A549 (cell line): Measurements from ENCODE around the gene SNTB2. TPM values are rescaled to one million over a fixed set of nuclear protein-coding genes. Genes with fewer than 3 reads are reported as not detected.
"Not testable (repeated sequence)": the region's sequence is repeated elsewhere in the genome, so short reads cannot be mapped to it uniquely, and the experiment has no call there.

Experiments
- ATAC-seq, 2 experiments: fragments of 200-7000 bp in 1 of 2; fragments of >200 bp in 1 of 2; cut with Nextera tagmentation in 1 of 2; cut with Tn5 transposase in 1 of 2; 3 replicates each; pipeline versions ENCODE4 v1.8.0 to v1.9.1; 2018 to 2020; ENCODE audit warnings: mild to moderate bottlenecking in 1 of 2, moderate library complexity in 1 of 2
- CTCF ChIA-PET: fragments of 300-600 bp; sonication (Branson Sonifier 250); formaldehyde crosslinking; extraction: SDS; loops from one replicate; lab custom pipeline; 2021; ENCODE audit warnings: antibody characterized with exemption, inconsistent platforms; lab: Yijun Ruan, JAX
- POLR2A ChIA-PET: fragments of 350-600 bp; formaldehyde crosslinking; extraction: SDS; loops from one replicate; lab custom pipeline; 2021; ENCODE audit warnings: antibody characterized with exemption, inconsistent platforms; lab: Yijun Ruan, JAX
- DNase-seq, 2 experiments: peaks; one replicate each; pipeline versions ENCODE4 v3.0.0 to v3.0.0-alpha.2; 2011 to 2016; ENCODE audit warnings: low read depth in 1 of 2, low spot score in 1 of 2
- FAIRE-seq: peaks from 2 replicates; lab custom pipeline; 2011; peaks lifted over from hg19 to GRCh38; lab: Jason Lieb, UNC
- H3K27ac ChIP-seq, 2 experiments: fragments of >200 bp; sonication (Bioruptor Twin); formaldehyde crosslinking; 3 replicates each; pipeline ENCODE4 v1.5.1; 2016 to 2017
- H3K4me1 ChIP-seq: fragments of >200 bp; sonication (Bioruptor Twin); formaldehyde crosslinking; 3 replicates; pipeline ENCODE4 v1.6.1; 2016
- H3K4me2 ChIP-seq: fragments of >200 bp; sonication (Bioruptor Twin); formaldehyde crosslinking; 3 replicates; pipeline ENCODE4 v1.6.1; 2016
- H3K4me3 ChIP-seq: fragments of >200 bp; sonication (Bioruptor Twin); formaldehyde crosslinking; 3 replicates; pipeline ENCODE4 v1.5.1; 2016
- H3K9me3 ChIP-seq: fragments of >200 bp; sonication (Bioruptor Twin); formaldehyde crosslinking; 3 replicates; pipeline ENCODE4 v1.6.1; 2016
- BCL3 ChIP-seq: fragments of >200 bp; sonication (Bioruptor Twin); formaldehyde crosslinking; IDR thresholded peaks from 3 replicates; pipeline ENCODE4 v1.6.1; 2016
- BHLHE40 ChIP-seq: IDR thresholded peaks from 2 replicates; pipeline ENCODE4 v1.6.1; 2012; ENCODE audit warnings: low read depth, low read length, inconsistent platforms
- CBX8 ChIP-seq: fragments of 200-600 bp; sonication (generic); IDR thresholded peaks from 2 replicates; pipeline ENCODE4 v1.6.1; 2016
- CHD2 ChIP-seq: fragments of 150-350 bp; IDR thresholded peaks from 2 replicates; pipeline ENCODE4 v1.6.1; 2014; ENCODE audit warnings: low read length; ENCODE audit not compliant: partially characterized antibody
- EHF ChIP-seq: fragments of 250-450 bp; sonication (Bioruptor Pico); IDR thresholded peaks from 2 replicates; pipeline ENCODE4 v1.5.0; 2020; ENCODE audit warnings: mild to moderate bottlenecking
- EHMT2 ChIP-seq: fragments of 200-600 bp; sonication (generic); IDR thresholded peaks from 2 replicates; pipeline ENCODE4 v1.6.1; 2016; ENCODE audit warnings: antibody characterized with exemption, low read depth, mild to moderate bottlenecking, moderate library complexity
- FOSL2 ChIP-seq, 2 experiments: fragments of 450-650 bp in 1 of 2; fragments of >200 bp in 1 of 2; sonication (Bioruptor Twin) in 1 of 2; formaldehyde crosslinking; IDR thresholded peaks; 2 replicates each; pipeline versions ENCODE4 v1.5.0 to v1.6.1; 2016 to 2020; ENCODE audit warnings: mild to moderate bottlenecking in 1 of 2, moderate library complexity in 1 of 2
- GATA3 ChIP-seq: IDR thresholded peaks from 2 replicates; pipeline ENCODE4 v1.6.1; 2012; ENCODE audit warnings: borderline replicate concordance
- HEYL ChIP-seq: fragments of 250-450 bp; sonication (Bioruptor Pico); IDR thresholded peaks from 2 replicates; pipeline ENCODE4 v1.8.0; 2021; ENCODE audit warnings: mild to moderate bottlenecking, moderate library complexity
- HOXB5 ChIP-seq: fragments of 250-450 bp; sonication (Bioruptor Pico); IDR thresholded peaks from 2 replicates; pipeline ENCODE4 v1.5.0; 2020; ENCODE audit warnings: mild to moderate bottlenecking, moderate library complexity
- JUN ChIP-seq, 2 experiments: fragments of >200 bp; sonication (Bioruptor Twin); formaldehyde crosslinking; IDR thresholded peaks; 2 replicates in 1 of 2; 3 replicates in 1 of 2; pipeline ENCODE4 v1.6.1; 2016 to 2017
- JUNB ChIP-seq: fragments of >200 bp; sonication (Bioruptor Twin); formaldehyde crosslinking; IDR thresholded peaks from 2 replicates; pipeline ENCODE4 v1.6.1; 2016
- KDM1A ChIP-seq: fragments of 200-600 bp; sonication (generic); IDR thresholded peaks from 2 replicates; pipeline ENCODE4 v1.6.1; 2016; ENCODE audit warnings: low read depth, mild to moderate bottlenecking
- MAFK ChIP-seq: fragments of 450-650 bp; IDR thresholded peaks from 2 replicates; pipeline ENCODE4 v1.6.1; 2014; ENCODE audit not compliant: partially characterized antibody
- MAZ ChIP-seq: fragments of 150-350 bp; IDR thresholded peaks from 2 replicates; pipeline ENCODE4 v1.6.1; 2014; ENCODE audit warnings: antibody characterized with exemption, low read depth, low read length, borderline replicate concordance
- MYC ChIP-seq: IDR thresholded peaks from 2 replicates; pipeline ENCODE4 v1.6.1; 2012; ENCODE audit warnings: mild to moderate bottlenecking, inconsistent platforms, low read length, improper control_type of control experiment, borderline replicate concordance
- NPAS2 ChIP-seq: fragments of 250-450 bp; sonication (Bioruptor Pico); IDR thresholded peaks from 2 replicates; pipeline ENCODE4 v1.8.0; 2022; ENCODE audit warnings: mild to moderate bottlenecking, moderate library complexity, borderline replicate concordance
- RNF2 ChIP-seq: fragments of 200-600 bp; sonication (generic); IDR thresholded peaks from 2 replicates; pipeline ENCODE4 v1.6.1; 2016; ENCODE audit warnings: low read depth, mild to moderate bottlenecking, antibody characterized with exemption, moderate library complexity, borderline replicate concordance
- SMC3 ChIP-seq: fragments of >200 bp; sonication (Bioruptor Twin); formaldehyde crosslinking; IDR thresholded peaks from 3 replicates; pipeline ENCODE4 v1.6.1; 2018; ENCODE audit warnings: inconsistent platforms
- SREBF2 ChIP-seq: fragments of 450-650 bp; IDR thresholded peaks from 2 replicates; pipeline ENCODE4 v1.6.1; 2014; ENCODE audit warnings: mild to moderate bottlenecking, moderate library complexity
- ZC3H11A ChIP-seq: fragments of 450-650 bp; IDR thresholded peaks from 2 replicates; pipeline ENCODE4 v1.6.1; 2014; ENCODE audit warnings: antibody characterized with exemption, mild to moderate bottlenecking
- WGBS: methylation state at CpG from one replicate; pipeline ENCODE4 v1.1.6; 2017; ENCODE audit errors: missing lambda C conversion rate; 5-methylcytosine and 5-hydroxymethylcytosine counted together
- polyA plus RNA-seq, 4 experiments: library from polyadenylated mRNA; depleted of rRNA in 3 of 4; stranded (reverse); fragments of >200 nt; fragmentation: RNase III in 1 of 4; extraction: RNeasy Plus Mini Kit Qiagen cat#74134 plus additional on column Dnase treatment in 1 of 4; gene quantifications; 2 replicates in 3 of 4; 3 replicates in 1 of 4; pipeline ENCODE4 v1.2.3, GENCODE V29; 2011 to 2017
- TF ChIP-seq, protein P1 (sequence below): fragments of 150-350 bp; IDR thresholded peaks from 2 replicates; pipeline ENCODE4 v1.6.1; 2014; ENCODE audit warnings: low read depth, mild to moderate bottlenecking, low read length
- TF ChIP-seq, protein P2 (sequence below): fragments of 450-650 bp; IDR thresholded peaks from 2 replicates; pipeline ENCODE4 v1.6.1; 2014; ENCODE audit warnings: antibody characterized with exemption
- TF ChIP-seq, protein P3 (sequence below): fragments of 250-450 bp; sonication (Bioruptor Pico); IDR thresholded peaks from 2 replicates; pipeline ENCODE4 v1.5.0; 2021; ENCODE audit warnings: mild to moderate bottlenecking, moderate library complexity, borderline replicate concordance
- TF ChIP-seq, protein P4 (sequence below): fragments of >200 bp; sonication (Bioruptor Twin); formaldehyde crosslinking; IDR thresholded peaks from 2 replicates; pipeline ENCODE4 v1.6.1; 2016

The SNTB2 gene
- polyA plus RNA-seq, 2 of the 4 experiments (the other 2 are of a cell fraction), result 7.8 to 20.8 TPM

GRCh38 chr16:69244336-69244735 lies 57.4 kb downstream of the SNTB2 start:
- 66% methylated on average over 1 of the region's 1 CpG for WGBS
- CTCF ChIA-PET, result interaction anchor here (0.7 to 2.3 kb wide), 5 partner anchors 14 to 94 kb away, joined by 3 to 9 read pairs (median 3); no protein-coding TSS in a partner anchor
- Histone ChIP-seq H3K4me2 (no peak overlapping the region), H3K4me1 (no peaks in the 10 kb centered on the region), H3K27ac (no peak overlapping the region), H3K4me3 (no peak overlapping the region), H3K9me3 (no peaks in the 10 kb centered on the region)
- TF ChIP-seq CBX8 (no peak), HEYL (CRISPR knock-in tag) (no peak), CHD2 (no peak), EHF (CRISPR knock-in tag) (no peak), GATA3 (no peak), BHLHE40 (no peak), NPAS2 (no peak), SREBF2 (no peak)
- TF ChIP-seq, protein P1, sequence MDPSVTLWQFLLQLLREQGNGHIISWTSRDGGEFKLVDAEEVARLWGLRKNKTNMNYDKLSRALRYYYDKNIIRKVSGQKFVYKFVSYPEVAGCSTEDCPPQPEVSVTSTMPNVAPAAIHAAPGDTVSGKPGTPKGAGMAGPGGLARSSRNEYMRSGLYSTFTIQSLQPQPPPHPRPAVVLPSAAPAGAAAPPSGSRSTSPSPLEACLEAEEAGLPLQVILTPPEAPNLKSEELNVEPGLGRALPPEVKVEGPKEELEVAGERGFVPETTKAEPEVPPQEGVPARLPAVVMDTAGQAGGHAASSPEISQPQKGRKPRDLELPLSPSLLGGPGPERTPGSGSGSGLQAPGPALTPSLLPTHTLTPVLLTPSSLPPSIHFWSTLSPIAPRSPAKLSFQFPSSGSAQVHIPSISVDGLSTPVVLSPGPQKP, result no peak
- ATAC-seq (no peak), FAIRE-seq (no peak), DNase-seq (no peak)
- POLR2A ChIA-PET, result no interaction called here

- Histone ChIP-seq H3K4me3 (no peak overlapping the region), H3K27ac (no peak overlapping the region), H3K4me1 (no peaks in the 10 kb centered on the region), H3K9me3 (no peaks in the 10 kb centered on the region), H3K4me2 (no peak overlapping the region)
- ChIA-PET CTCF (no interaction called here), POLR2A (no interaction called here)
- WGBS, result 85% methylated on average over 3 of the region's 3 CpGs
- no peak for FAIRE-seq
- TF ChIP-seq, protein P2, sequence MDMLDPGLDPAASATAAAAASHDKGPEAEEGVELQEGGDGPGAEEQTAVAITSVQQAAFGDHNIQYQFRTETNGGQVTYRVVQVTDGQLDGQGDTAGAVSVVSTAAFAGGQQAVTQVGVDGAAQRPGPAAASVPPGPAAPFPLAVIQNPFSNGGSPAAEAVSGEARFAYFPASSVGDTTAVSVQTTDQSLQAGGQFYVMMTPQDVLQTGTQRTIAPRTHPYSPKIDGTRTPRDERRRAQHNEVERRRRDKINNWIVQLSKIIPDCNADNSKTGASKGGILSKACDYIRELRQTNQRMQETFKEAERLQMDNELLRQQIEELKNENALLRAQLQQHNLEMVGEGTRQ, result no peak
- TF ChIP-seq JUNB (no peak), MYC (no peak), ZC3H11A (no peak)
- no peak for DNase-seq
- ATAC-seq, result no peak
Measured at GRCh38 chr16:69250081-69250480, 63.1 kb downstream of the SNTB2 start.

GRCh38 chr16:69253870-69254341 lies 66.9 kb downstream of the SNTB2 start:
- TF ChIP-seq EHMT2 (no peak), FOSL2 (IDR thresholded peaks at IDR 0.05) (no peak), FOSL2 (CRISPR knock-in tag; IDR thresholded peaks at IDR 0.05) (no peak), KDM1A (no peak), JUNB (no peak), GATA3 (no peak), RNF2 (no peak), BCL3 (no peak), JUN (IDR thresholded peaks at IDR 0.05) (no peak), MAFK (no peak), MAZ (no peak), SMC3 (no peak), HOXB5 (CRISPR knock-in tag) (no peak)
- TF ChIP-seq, protein P3, sequence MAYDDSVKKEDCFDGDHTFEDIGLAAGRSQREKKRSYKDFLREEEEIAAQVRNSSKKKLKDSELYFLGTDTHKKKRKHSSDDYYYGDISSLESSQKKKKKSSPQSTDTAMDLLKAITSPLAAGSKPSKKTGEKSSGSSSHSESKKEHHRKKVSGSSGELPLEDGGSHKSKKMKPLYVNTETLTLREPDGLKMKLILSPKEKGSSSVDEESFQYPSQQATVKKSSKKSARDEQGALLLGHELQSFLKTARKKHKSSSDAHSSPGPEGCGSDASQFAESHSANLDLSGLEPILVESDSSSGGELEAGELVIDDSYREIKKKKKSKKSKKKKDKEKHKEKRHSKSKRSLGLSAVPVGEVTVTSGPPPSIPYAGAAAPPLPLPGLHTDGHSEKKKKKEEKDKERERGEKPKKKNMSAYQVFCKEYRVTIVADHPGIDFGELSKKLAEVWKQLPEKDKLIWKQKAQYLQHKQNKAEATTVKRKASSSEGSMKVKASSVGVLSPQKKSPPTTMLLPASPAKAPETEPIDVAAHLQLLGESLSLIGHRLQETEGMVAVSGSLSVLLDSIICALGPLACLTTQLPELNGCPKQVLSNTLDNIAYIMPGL (CRISPR knock-in tag), result no peak
- TF ChIP-seq, protein P4, sequence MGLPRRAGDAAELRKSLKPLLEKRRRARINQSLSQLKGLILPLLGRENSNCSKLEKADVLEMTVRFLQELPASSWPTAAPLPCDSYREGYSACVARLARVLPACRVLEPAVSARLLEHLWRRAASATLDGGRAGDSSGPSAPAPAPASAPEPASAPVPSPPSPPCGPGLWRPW, result no peak
- DNase-seq (no peak), FAIRE-seq (no peak), ATAC-seq (no peak)
- no peak overlapping the region for H3K4me2 ChIP-seq
- H3K4me1 ChIP-seq, result no peaks in the 10 kb centered on the region
- CTCF ChIA-PET, result interaction anchor here (0.8 to 1.4 kb wide), 3 partner anchors 11 to 358 kb away, joined by 3 read pairs; no protein-coding TSS in a partner anchor
- no peaks in the 10 kb centered on the region for H3K9me3 ChIP-seq
- WGBS, result 88% methylated on average over 5 of the region's 5 CpGs
- H3K4me3 ChIP-seq, result no peak overlapping the region
- POLR2A ChIA-PET, result no interaction called here
- no peak overlapping the region for H3K27ac ChIP-seq

- WGBS, result 95% methylated on average over 9 of the region's 9 CpGs
- FAIRE-seq, result not testable (repeated sequence)
Measured at GRCh38 chr16:69259428-69259764, 72.4 kb downstream of the SNTB2 start.

More at GRCh38 chr16:69259428-69259764, 72.4 kb downstream of the SNTB2 start:
- H3K4me1 ChIP-seq, H3K27ac ChIP-seq, DNase-seq, H3K9me3 ChIP-seq, H3K4me3 ChIP-seq, POLR2A ChIA-PET, ATAC-seq, H3K4me2 ChIP-seq: not testable (repeated sequence)
- CTCF ChIA-PET, result interaction anchor here (0.8 to 2.2 kb wide), 3 partner anchors 28 to 109 kb away, joined by 3 to 8 read pairs (median 3); no protein-coding TSS in a partner anchor
